ENCODE measurements around the gene FMOD. TPM values are rescaled to one million over a fixed set of nuclear protein-coding genes. Genes with fewer than 3 reads are reported as not detected.

Gene FMOD
- total and polyA plus RNA-seq, 4 donors: 16.5 to 93.4 (median 32.8) TPM

DNA sequence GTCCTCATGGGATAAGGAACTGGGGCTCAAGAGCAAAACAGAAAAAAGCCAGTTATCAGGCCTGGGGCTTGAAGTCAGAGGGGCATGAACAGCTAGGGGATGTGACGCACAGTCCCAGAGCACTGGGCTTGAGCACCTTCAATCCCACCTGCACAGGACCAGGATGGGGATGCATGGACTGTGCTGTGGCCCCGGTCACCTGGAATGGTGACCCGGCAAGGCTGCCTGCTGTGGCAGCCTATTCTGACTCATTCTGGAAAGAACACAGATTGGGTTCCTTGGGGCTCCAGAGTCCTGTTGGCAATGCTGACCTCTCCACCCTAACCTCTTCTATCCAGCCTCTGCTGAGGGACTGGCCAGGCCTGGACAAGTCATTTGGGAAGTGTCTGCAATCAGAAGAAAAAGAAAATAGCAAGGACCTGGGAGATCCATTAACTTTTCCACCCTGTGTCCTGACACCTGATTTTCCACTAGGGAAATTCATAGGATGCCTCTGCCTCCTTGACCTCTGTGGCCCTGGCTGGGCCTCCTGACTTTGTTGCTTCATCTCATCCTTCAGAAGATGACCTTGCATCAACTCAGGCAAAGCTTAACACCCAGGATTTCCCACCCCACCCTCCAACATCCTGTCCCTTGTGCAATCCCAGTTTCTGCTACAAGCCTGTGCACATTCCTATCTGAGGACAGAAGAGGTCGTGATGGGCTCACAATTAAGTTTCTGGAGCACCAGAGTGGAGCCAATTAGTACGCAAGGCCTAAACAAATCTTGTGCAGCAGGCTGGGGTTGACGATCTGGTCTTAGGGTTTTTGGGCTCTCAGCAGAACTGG is 17.9 kb upstream of the FMOD start:
- Histone ChIP-seq H3K9me3 (ENCODE audit: control insufficient read depth in 4 of 4, insufficient read depth in 3 of 4, low read length in 3 of 4) (peaks cover 0 to 4% (median 0%) of the 10 kb centered on the region in 4 donors), H3K9ac (ENCODE audit: insufficient read depth in 1 of 2, low read length in 2 of 2) (no peak overlapping the region), H3K27ac (ENCODE audit: low read depth in 1 of 2, low read length in 1 of 2) (peak overlapping the region in 1 of 2 donors; percentile 0), H3K36me3 (ENCODE audit: control insufficient read depth in 4 of 4, insufficient read depth in 4 of 4, low read length in 4 of 4) (no peaks in the 10 kb centered on the region), H3K4me1 (ENCODE audit: control insufficient read depth in 5 of 5, insufficient read depth in 5 of 5, low read length in 5 of 5) (peaks cover 1 to 21% (median 7%) of the 10 kb centered on the region in 5 donors), H3K4me3 (no peak overlapping the region), H3K27me3 (ENCODE audit: control insufficient read depth in 3 of 3, insufficient read depth in 3 of 3, low read length in 2 of 3) (no peaks in the 10 kb centered on the region)
- peak; percentile 20 for TF ChIP-seq CTCF (IDR thresholded peaks at IDR 0.05; ENCODE audit: control extremely low read depth, extremely low read depth)
- DNase-seq: peak; percentile 80 to 95 (median 91)
- WGBS, 2 donors: 61% methylated on average over 6 of the region's 6 CpGs
- ATAC-seq (ENCODE audit: insufficient read depth, low FRiP score): peak; percentile 53

DNA sequence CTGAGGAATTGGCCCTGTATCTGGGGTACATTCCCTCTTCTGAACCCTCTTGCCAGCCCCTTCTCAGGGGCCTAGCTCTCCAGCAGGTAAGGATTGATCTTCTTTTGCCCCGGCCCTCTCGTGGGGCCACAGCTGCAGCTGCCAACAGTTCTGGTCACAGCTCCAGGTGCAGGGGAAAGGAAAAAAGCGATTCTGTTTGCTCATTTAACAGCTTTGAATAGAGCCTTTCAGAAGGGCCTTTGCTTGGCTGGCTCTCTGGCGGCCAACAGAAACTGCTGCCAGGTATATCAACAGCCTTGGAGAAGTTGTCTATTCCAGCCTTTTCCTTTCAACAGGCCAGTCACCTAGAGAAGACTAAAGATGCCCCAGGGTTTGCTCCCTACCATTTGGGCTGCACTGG is 16.1 kb upstream of the FMOD start:
- Histone ChIP-seq H3K36me3 (ENCODE audit: control insufficient read depth in 4 of 4, insufficient read depth in 4 of 4, low read length in 4 of 4) (no peaks in the 10 kb centered on the region), H3K9me3 (ENCODE audit: control insufficient read depth in 4 of 4, insufficient read depth in 3 of 4, low read length in 3 of 4) (peaks cover 0 to 4% (median 0%) of the 10 kb centered on the region in 4 donors), H3K9ac (ENCODE audit: insufficient read depth in 1 of 2, low read length in 2 of 2) (no peak overlapping the region), H3K27me3 (ENCODE audit: control insufficient read depth in 3 of 3, insufficient read depth in 3 of 3, low read length in 2 of 3) (no peaks in the 10 kb centered on the region), H3K27ac (ENCODE audit: low read depth in 1 of 2, low read length in 1 of 2) (no peak overlapping the region), H3K4me1 (ENCODE audit: control insufficient read depth in 5 of 5, insufficient read depth in 5 of 5, low read length in 5 of 5) (peaks cover 0 to 21% (median 7%) of the 10 kb centered on the region in 5 donors), H3K4me3 (no peak overlapping the region)
- WGBS, 2 donors: 74 to 90% methylated on average over 4 of the region's 4 CpGs
- DNase-seq (peak in 1 of 3 donors; percentile 33), ATAC-seq (ENCODE audit: insufficient read depth, low FRiP score) (no peak)
- TF ChIP-seq CTCF (IDR thresholded peaks at IDR 0.05; ENCODE audit: control extremely low read depth, extremely low read depth): no peak

DNA sequence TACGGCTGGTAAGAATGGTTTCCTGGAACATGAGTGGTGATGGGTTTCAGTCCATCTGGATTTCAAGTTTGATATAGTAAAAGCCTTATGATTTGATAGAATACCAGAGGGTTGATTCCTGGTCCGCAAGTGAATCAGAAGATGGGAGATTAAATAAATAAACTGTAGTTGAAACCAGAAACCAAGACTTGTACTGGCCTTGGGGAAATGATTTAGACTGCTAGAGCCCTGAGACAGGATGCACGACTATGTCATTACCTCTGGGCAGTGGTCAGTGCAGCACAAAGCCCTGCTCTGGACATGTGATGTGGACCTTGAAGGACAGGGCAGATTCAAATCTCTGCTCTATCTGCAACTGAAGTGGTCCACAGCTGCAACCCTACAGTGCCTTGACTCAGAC is 15.6 kb upstream of the FMOD start:
- no peaks in the 10 kb centered on the region for H3K36me3 ChIP-seq (ENCODE audit: control insufficient read depth in 4 of 4, insufficient read depth in 4 of 4, low read length in 4 of 4)
- DNase-seq (no peak), ATAC-seq (ENCODE audit: insufficient read depth, low FRiP score) (no peak)
- peaks cover 0 to 21% (median 7%) of the 10 kb centered on the region in 5 donors for H3K4me1 ChIP-seq (ENCODE audit: control insufficient read depth in 5 of 5, insufficient read depth in 5 of 5, low read length in 5 of 5)
- peaks cover 0 to 4% (median 0%) of the 10 kb centered on the region in 4 donors for H3K9me3 ChIP-seq (ENCODE audit: control insufficient read depth in 4 of 4, insufficient read depth in 3 of 4, low read length in 3 of 4)
- no peak for TF ChIP-seq CTCF (IDR thresholded peaks at IDR 0.05; ENCODE audit: control extremely low read depth, extremely low read depth)
- 85 to 88% methylated on average over 3 of the region's 3 CpGs for WGBS, 2 donors
- H3K27me3 ChIP-seq (ENCODE audit: control insufficient read depth in 3 of 3, insufficient read depth in 3 of 3, low read length in 2 of 3): no peaks in the 10 kb centered on the region
- H3K4me3 ChIP-seq: no peak overlapping the region
- H3K27ac ChIP-seq (ENCODE audit: low read depth in 1 of 2, low read length in 1 of 2): no peak overlapping the region
- H3K9ac ChIP-seq (ENCODE audit: insufficient read depth in 1 of 2, low read length in 2 of 2): no peak overlapping the region

Measured in lung (tissue), 12 donors.